K562 (cell line): ENCODE results near the gene C1R.

Source experiments
- SAFB ChIP-seq: fragments of 200-400 bp; formaldehyde crosslinking; IDR thresholded peaks from 2 replicates; pipeline ENCODE4 v1.6.1; 2017; ENCODE audit warnings: low read depth, low read length, borderline replicate concordance
- YY1 ChIP-seq, 3 experiments: IDR thresholded peaks; 2 replicates each; pipeline ENCODE4 v1.6.1; 2011; ENCODE audit warnings: low read length in 2 of 3, mild to moderate bottlenecking in 2 of 3, moderate library complexity in 2 of 3, borderline replicate concordance in 1 of 3, control low read depth in 1 of 3, low read depth in 1 of 3; ENCODE audit not compliant: insufficient read depth in 3 of 3, insufficient replicate concordance in 2 of 3, control insufficient read depth in 1 of 3, insufficient read length in 1 of 3; ENCODE audit errors: extremely low read depth in 1 of 3
- ZBTB2 ChIP-seq: fragments of 450-650 bp; IDR thresholded peaks from 2 replicates; pipeline ENCODE4 v1.6.1; 2016; ENCODE audit warnings: antibody characterized with exemption

- TF ChIP-seq SAFB (no peak), ZBTB2 (no peak), YY1 (IDR thresholded peaks at IDR 0.05; ENCODE audit: borderline replicate concordance in 1 of 3, control insufficient read depth in 1 of 3, extremely low read depth in 1 of 3, insufficient read depth in 3 of 3, insufficient read length in 1 of 3, insufficient replicate concordance in 2 of 3, low read depth in 1 of 3, low read length in 2 of 3) (no peak)
Observed at GRCh38 chr12:7099290-7099996, 7.2 kb upstream of the C1R start.
